GM23338 (cell line): Measurements from ENCODE around the gene ABHD14A. TPM values are rescaled to one million over a fixed set of nuclear protein-coding genes. Genes with fewer than 3 reads are reported as not detected.

Source experiments
- ATAC-seq: fragments of 200-7000 bp; cut with Tn5 transposase; 3 replicates; pipeline ENCODE4 v1.9.1; 2020
- DNase-seq: peaks from one replicate; pipeline ENCODE4 v3.0.0-alpha.2; 2015; ENCODE audit warnings: low spot score
- H2AFZ ChIP-seq: fragments of 200-600 bp; sonication (generic); 2 replicates; pipeline ENCODE4 v1.8.0; 2016; ENCODE audit warnings: antibody characterized with exemption, mild to moderate bottlenecking, moderate library complexity
- H3F3A ChIP-seq: fragments of 200-600 bp; sonication (generic); replicated peaks from 2 replicates; pipeline ENCODE4 v1.8.0; 2017; ENCODE audit warnings: antibody characterized with exemption, mixed run types, low read depth
- H3K27ac ChIP-seq: fragments of 200-600 bp; sonication (generic); 2 replicates; pipeline ENCODE4 v1.6.1; 2016; ENCODE audit warnings: low read depth
- H3K27me3 ChIP-seq: fragments of 200-600 bp; sonication (generic); 2 replicates; pipeline ENCODE4 v1.8.0; 2016; ENCODE audit warnings: mild to moderate bottlenecking, mixed run types, moderate library complexity; ENCODE audit not compliant: insufficient read depth
- H3K36me3 ChIP-seq: fragments of 200-600 bp; sonication (generic); 2 replicates; pipeline ENCODE4 v1.8.0; 2016; ENCODE audit warnings: mild to moderate bottlenecking; ENCODE audit not compliant: insufficient read depth
- H3K4me1 ChIP-seq: fragments of 200-600 bp; sonication (generic); 2 replicates; pipeline ENCODE4 v1.8.0; 2016; ENCODE audit warnings: mild to moderate bottlenecking, moderate library complexity; ENCODE audit not compliant: insufficient read depth
- H3K4me2 ChIP-seq: fragments of 200-600 bp; sonication (generic); 2 replicates; pipeline ENCODE4 v1.7.1; 2017; ENCODE audit warnings: mixed run types
- H3K4me3 ChIP-seq: fragments of 200-600 bp; sonication (generic); 2 replicates; pipeline ENCODE4 v1.6.1; 2016; ENCODE audit warnings: mixed run types
- H3K79me2 ChIP-seq: fragments of 200-600 bp; sonication (generic); replicated peaks from 2 replicates; pipeline ENCODE4 v1.8.0; 2017; ENCODE audit warnings: mild to moderate bottlenecking; ENCODE audit not compliant: insufficient read depth
- H3K9me2 ChIP-seq: fragments of 200-600 bp; sonication (generic); 2 replicates; pipeline ENCODE4 v1.8.0; 2017; ENCODE audit not compliant: insufficient read depth
- H4K20me1 ChIP-seq: fragments of 200-600 bp; sonication (generic); replicated peaks from 2 replicates; pipeline ENCODE4 v1.8.0; 2017; ENCODE audit warnings: mild to moderate bottlenecking; ENCODE audit not compliant: insufficient read depth
- H3K27ac Mint-ChIP-seq: 2 replicates; pipeline ENCODE4 v1.8.0; 2020; ENCODE audit warnings: inconsistent platforms, mild to moderate bottlenecking, moderate library complexity, mixed read lengths
- H3K27me3 Mint-ChIP-seq: 3 replicates; pipeline ENCODE4 v1.8.0; 2022; ENCODE audit warnings: low read depth, mild to moderate bottlenecking, moderate library complexity, mixed read lengths, inconsistent platforms; ENCODE audit not compliant: insufficient read depth, poor library complexity
- H3K36me3 Mint-ChIP-seq: 3 replicates; pipeline ENCODE4 v1.8.0; 2021; ENCODE audit warnings: low read depth, mild to moderate bottlenecking, inconsistent platforms, moderate library complexity, mixed read lengths
- H3K4me1 Mint-ChIP-seq: 3 replicates; pipeline ENCODE4 v1.8.0; 2020; ENCODE audit warnings: mild to moderate bottlenecking, inconsistent platforms, mixed read lengths
- H3K4me3 Mint-ChIP-seq: 3 replicates; pipeline ENCODE4 v1.8.0; 2021; ENCODE audit warnings: moderate library complexity, mild to moderate bottlenecking, inconsistent platforms, mixed read lengths
- H3K9me3 Mint-ChIP-seq: 3 replicates; pipeline ENCODE4 v1.8.0; 2020; ENCODE audit warnings: moderate library complexity, mild to moderate bottlenecking, inconsistent platforms, mixed read lengths
- CREB1 ChIP-seq: fragments of 250-450 bp; sonication (Bioruptor Pico); IDR thresholded peaks from 2 replicates; pipeline ENCODE4 v1.5.0; 2020; ENCODE audit warnings: low read depth, mild to moderate bottlenecking, moderate library complexity
- CTCF ChIP-seq, 2 experiments: fragments of 200-600 bp in 1 of 2; sonication (generic) in 1 of 2; conservative IDR thresholded peaks; 2 replicates each; pipeline versions ENCODE4 v1.5.1 to v1.6.1; 2016 to 2017; ENCODE audit warnings: antibody characterized with exemption in 2 of 2, low read depth in 2 of 2, mild to moderate bottlenecking in 2 of 2, moderate library complexity in 1 of 2
- EZH2 ChIP-seq: fragments of 200-600 bp; sonication (generic); IDR thresholded peaks from one replicate; pipeline ENCODE4 v1.8.0; 2017; ENCODE audit warnings: antibody characterized with exemption, mild to moderate bottlenecking, low read depth; ENCODE audit not compliant: unreplicated experiment
- EZH2phosphoT487 ChIP-seq: fragments of 200-600 bp; sonication (generic); IDR thresholded peaks from one replicate; pipeline ENCODE4 v1.8.1; 2018; ENCODE audit warnings: antibody characterized with exemption; ENCODE audit not compliant: unreplicated experiment
- JUNB ChIP-seq: IDR thresholded peaks from one replicate; pipeline ENCODE4 v1.6.1; 2016; ENCODE audit warnings: antibody characterized with exemption; ENCODE audit not compliant: unreplicated experiment
- NANOG ChIP-seq: IDR thresholded peaks from 2 replicates; pipeline ENCODE4 v1.6.1; 2016; ENCODE audit warnings: antibody characterized with exemption, borderline replicate concordance
- POLR2AphosphoS5 ChIP-seq: IDR thresholded peaks from 2 replicates; pipeline ENCODE4 v1.6.1; 2016; ENCODE audit warnings: antibody characterized with exemption, low read depth
- ZNF114 ChIP-seq: fragments of 250-450 bp; sonication (Bioruptor Pico); IDR thresholded peaks from 2 replicates; pipeline ENCODE4 v1.5.0; 2020; ENCODE audit warnings: mild to moderate bottlenecking, moderate library complexity
- polyA plus RNA-seq: library from polyadenylated mRNA; unstranded; fragments of >200 nt; fragmentation: Nextera tagmentation; extraction: Ambion mirVana; gene quantifications from 2 replicates; pipeline ENCODE4 v1.2.1, GENCODE V29; 2016
- total RNA-seq: library from RNA; depleted of rRNA; stranded (reverse); fragments of >200 nt; shearing (Covaris generic); gene quantifications from 2 replicates; pipeline ENCODE4 v1.2.3, GENCODE V29; 2014
- TF ChIP-seq, protein P1 (sequence below): fragments of 250-450 bp; sonication (Bioruptor Pico); IDR thresholded peaks from 2 replicates; pipeline ENCODE4 v1.5.0; 2020; ENCODE audit warnings: mild to moderate bottlenecking, moderate library complexity
- TF ChIP-seq, protein P2 (sequence below): IDR thresholded peaks from 2 replicates; pipeline ENCODE4 v1.6.1; 2016; ENCODE audit warnings: antibody characterized with exemption

ABHD14A gene
- total and polyA plus RNA-seq, 2 experiments from 2014 or later: 7.8 to 12.7 TPM

- Mint-ChIP-seq H3K36me3 (no peaks in the 10 kb centered on the region), H3K9me3 (no peaks in the 10 kb centered on the region; the same call in 2 of the 3 replicates), H3K27me3 (peaks cover 42% of the 10 kb centered on the region), H3K4me3 (no peak overlapping the region), H3K27ac (no peak overlapping the region), H3K4me1 (peaks cover 18% of the 10 kb centered on the region)
- no peaks in the 10 kb centered on the region for H3K36me3 ChIP-seq
- peaks cover 38% of the 10 kb centered on the region for H3K27me3 ChIP-seq
- DNase-seq: no peak
- no peaks in the 10 kb centered on the region for H4K20me1 ChIP-seq
- peaks cover 26% of the 10 kb centered on the region for H3K4me1 ChIP-seq
- H3K9me2 ChIP-seq: no peaks in the 10 kb centered on the region
- TF ChIP-seq EZH2phosphoT487 (no peak), ZNF114 (CRISPR knock-in tag) (no peak), CTCF (conservative IDR thresholded peaks at IDR 0.05; ENCODE audit: low read depth in 2 of 2) (no peak), CREB1 (CRISPR knock-in tag) (no peak), JUNB (no peak), POLR2AphosphoS5 (no peak), NANOG (no peak), EZH2 (no peak)
- TF ChIP-seq, protein P1, sequence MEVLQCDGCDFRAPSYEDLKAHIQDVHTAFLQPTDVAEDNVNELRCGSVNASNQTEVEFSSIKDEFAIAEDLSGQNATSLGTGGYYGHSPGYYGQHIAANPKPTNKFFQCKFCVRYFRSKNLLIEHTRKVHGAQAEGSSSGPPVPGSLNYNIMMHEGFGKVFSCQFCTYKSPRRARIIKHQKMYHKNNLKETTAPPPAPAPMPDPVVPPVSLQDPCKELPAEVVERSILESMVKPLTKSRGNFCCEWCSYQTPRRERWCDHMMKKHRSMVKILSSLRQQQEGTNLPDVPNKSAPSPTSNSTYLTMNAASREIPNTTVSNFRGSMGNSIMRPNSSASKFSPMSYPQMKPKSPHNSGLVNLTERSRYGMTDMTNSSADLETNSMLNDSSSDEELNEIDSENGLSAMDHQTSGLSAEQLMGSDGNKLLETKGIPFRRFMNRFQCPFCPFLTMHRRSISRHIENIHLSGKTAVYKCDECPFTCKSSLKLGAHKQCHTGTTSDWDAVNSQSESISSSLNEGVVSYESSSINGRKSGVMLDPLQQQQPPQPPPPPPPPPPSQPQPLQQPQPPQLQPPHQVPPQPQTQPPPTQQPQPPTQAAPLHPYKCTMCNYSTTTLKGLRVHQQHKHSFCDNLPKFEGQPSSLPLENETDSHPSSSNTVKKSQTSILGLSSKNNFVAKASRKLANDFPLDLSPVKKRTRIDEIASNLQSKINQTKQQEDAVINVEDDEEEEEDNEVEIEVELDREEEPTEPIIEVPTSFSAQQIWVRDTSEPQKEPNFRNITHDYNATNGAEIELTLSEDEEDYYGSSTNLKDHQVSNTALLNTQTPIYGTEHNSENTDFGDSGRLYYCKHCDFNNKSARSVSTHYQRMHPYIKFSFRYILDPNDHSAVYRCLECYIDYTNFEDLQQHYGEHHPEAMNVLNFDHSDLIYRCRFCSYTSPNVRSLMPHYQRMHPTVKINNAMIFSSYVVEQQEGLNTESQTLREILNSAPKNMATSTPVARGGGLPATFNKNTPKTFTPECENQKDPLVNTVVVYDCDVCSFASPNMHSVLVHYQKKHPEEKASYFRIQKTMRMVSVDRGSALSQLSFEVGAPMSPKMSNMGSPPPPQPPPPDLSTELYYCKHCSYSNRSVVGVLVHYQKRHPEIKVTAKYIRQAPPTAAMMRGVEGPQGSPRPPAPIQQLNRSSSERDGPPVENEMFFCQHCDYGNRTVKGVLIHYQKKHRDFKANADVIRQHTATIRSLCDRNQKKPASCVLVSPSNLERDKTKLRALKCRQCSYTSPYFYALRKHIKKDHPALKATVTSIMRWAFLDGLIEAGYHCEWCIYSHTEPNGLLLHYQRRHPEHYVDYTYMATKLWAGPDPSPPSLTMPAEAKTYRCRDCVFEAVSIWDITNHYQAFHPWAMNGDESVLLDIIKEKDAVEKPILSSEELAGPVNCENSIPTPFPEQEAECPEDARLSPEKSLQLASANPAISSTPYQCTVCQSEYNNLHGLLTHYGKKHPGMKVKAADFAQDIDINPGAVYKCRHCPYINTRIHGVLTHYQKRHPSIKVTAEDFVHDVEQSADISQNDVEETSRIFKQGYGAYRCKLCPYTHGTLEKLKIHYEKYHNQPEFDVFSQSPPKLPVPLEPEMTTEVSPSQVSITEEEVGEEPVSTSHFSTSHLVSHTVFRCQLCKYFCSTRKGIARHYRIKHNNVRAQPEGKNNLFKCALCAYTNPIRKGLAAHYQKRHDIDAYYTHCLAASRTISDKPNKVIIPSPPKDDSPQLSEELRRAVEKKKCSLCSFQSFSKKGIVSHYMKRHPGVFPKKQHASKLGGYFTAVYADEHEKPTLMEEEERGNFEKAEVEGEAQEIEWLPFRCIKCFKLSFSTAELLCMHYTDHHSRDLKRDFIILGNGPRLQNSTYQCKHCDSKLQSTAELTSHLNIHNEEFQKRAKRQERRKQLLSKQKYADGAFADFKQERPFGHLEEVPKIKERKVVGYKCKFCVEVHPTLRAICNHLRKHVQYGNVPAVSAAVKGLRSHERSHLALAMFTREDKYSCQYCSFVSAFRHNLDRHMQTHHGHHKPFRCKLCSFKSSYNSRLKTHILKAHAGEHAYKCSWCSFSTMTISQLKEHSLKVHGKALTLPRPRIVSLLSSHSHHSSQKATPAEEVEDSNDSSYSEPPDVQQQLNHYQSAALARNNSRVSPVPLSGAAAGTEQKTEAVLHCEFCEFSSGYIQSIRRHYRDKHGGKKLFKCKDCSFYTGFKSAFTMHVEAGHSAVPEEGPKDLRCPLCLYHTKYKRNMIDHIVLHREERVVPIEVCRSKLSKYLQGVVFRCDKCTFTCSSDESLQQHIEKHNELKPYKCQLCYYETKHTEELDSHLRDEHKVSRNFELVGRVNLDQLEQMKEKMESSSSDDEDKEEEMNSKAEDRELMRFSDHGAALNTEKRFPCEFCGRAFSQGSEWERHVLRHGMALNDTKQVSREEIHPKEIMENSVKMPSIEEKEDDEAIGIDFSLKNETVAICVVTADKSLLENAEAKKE (CRISPR knock-in tag): no peak
- TF ChIP-seq, protein P2, sequence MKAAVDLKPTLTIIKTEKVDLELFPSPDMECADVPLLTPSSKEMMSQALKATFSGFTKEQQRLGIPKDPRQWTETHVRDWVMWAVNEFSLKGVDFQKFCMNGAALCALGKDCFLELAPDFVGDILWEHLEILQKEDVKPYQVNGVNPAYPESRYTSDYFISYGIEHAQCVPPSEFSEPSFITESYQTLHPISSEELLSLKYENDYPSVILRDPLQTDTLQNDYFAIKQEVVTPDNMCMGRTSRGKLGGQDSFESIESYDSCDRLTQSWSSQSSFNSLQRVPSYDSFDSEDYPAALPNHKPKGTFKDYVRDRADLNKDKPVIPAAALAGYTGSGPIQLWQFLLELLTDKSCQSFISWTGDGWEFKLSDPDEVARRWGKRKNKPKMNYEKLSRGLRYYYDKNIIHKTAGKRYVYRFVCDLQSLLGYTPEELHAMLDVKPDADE: no peak
- H3K4me3 ChIP-seq: no peak overlapping the region
- H2AFZ ChIP-seq: no peak overlapping the region
- no peak for ATAC-seq
- no peak overlapping the region for H3K4me2 ChIP-seq
- H3K79me2 ChIP-seq: no peaks in the 10 kb centered on the region
- peaks cover 32% of the 10 kb centered on the region for H3F3A ChIP-seq
- no peak overlapping the region for H3K27ac ChIP-seq
Observed at GRCh38 chr3:51977446-51978142, 2.7 kb downstream of the ABHD14A start.
